Sigmoid colon (tissue), 4 donors: ENCODE data around the gene TTC21B.

Source experiments
- CTCF ChIP-seq, 4 experiments: fragments of 450-650 bp in 3 of 4; fragments of 200-600 bp in 1 of 4; IDR thresholded peaks; one replicate each; pipeline ENCODE4 v1.5.1; 2016 to 2019; ENCODE audit warnings: antibody characterized with exemption in 4 of 4, mild to moderate bottlenecking in 3 of 4, moderate library complexity in 2 of 4
- EP300 ChIP-seq, 4 donors: sonication (generic); formaldehyde crosslinking; IDR thresholded peaks; one replicate each; pipeline ENCODE4 v1.6.1; 2017; ENCODE audit warnings: antibody characterized with exemption in 4 of 4
- POLR2A ChIP-seq, 2 donors: fragments of 450-650 bp; IDR thresholded peaks; one replicate each; pipeline ENCODE4 v1.6.1; 2016; ENCODE audit warnings: antibody characterized with exemption in 2 of 2, mild to moderate bottlenecking in 2 of 2, moderate library complexity in 2 of 2

- TF ChIP-seq POLR2A (IDR thresholded peaks at IDR 0.05): no peak
- TF ChIP-seq CTCF (IDR thresholded peaks at IDR 0.05): no peak
- TF ChIP-seq EP300 (IDR thresholded peaks at IDR 0.05): no peak
Observed at GRCh38 chr2:165897726-165898125, 55.9 kb downstream of the TTC21B start.
